SU-DHL-6 (cell line): Measurements from ENCODE around the gene B4GALT1.
"Not testable (repeated sequence)": the region's sequence is repeated elsewhere in the genome, so short reads cannot be mapped to it uniquely, and the experiment has no call there.

Source experiments
- H2AFZ ChIP-seq: fragments of 200-600 bp; sonication (generic); 2 replicates; pipeline ENCODE4 v1.6.1; 2014; ENCODE audit warnings: low read depth, mild to moderate bottlenecking, moderate library complexity, mixed read lengths, antibody characterized with exemption, low read length; ENCODE audit not compliant: severe bottlenecking
- H3F3A ChIP-seq: fragments of 200-600 bp; shearing (Covaris generic); 2 replicates; pipeline ENCODE4 v1.6.0; 2016; ENCODE audit warnings: antibody characterized with exemption, mild to moderate bottlenecking; ENCODE audit not compliant: insufficient read depth
- H3K27ac ChIP-seq: fragments of 200-600 bp; sonication (generic); 2 replicates; pipeline ENCODE4 v1.5.1; 2016; ENCODE audit warnings: low read depth, mild to moderate bottlenecking, low read length, moderate library complexity, mixed read lengths
- H3K27me3 ChIP-seq: fragments of 200-600 bp; sonication (generic), shearing (Covaris generic); 2 replicates; pipeline ENCODE4 v1.6.0; 2014; ENCODE audit warnings: mild to moderate bottlenecking, low read length
- H3K36me3 ChIP-seq: fragments of 200-600 bp; sonication (generic); 2 replicates; pipeline ENCODE4 v1.6.1; 2014; ENCODE audit warnings: mild to moderate bottlenecking, low read length, mixed read lengths
- H3K4me2 ChIP-seq: fragments of 300-600, 200-600 bp; shearing (Covaris generic), sonication (generic); 2 replicates; pipeline ENCODE4 v1.6.0; 2014; ENCODE audit warnings: low read length, low read depth, mild to moderate bottlenecking; ENCODE audit not compliant: poor library complexity, severe bottlenecking
- H3K4me3 ChIP-seq: fragments of 200-600 bp; sonication (generic); 2 replicates; pipeline ENCODE4 v1.5.1; 2014; ENCODE audit warnings: antibody characterized with exemption, low read length, mild to moderate bottlenecking, mixed read lengths; ENCODE audit not compliant: insufficient read depth, poor library complexity, severe bottlenecking
- H3K79me2 ChIP-seq: fragments of 200-600 bp; sonication (generic); 2 replicates; pipeline ENCODE4 v1.6.1; 2014; ENCODE audit warnings: mild to moderate bottlenecking, low read length, moderate library complexity; ENCODE audit not compliant: insufficient read depth
- H3K9ac ChIP-seq: fragments of 200-600 bp; sonication (generic); 2 replicates; pipeline ENCODE4 v1.7.0; 2014; ENCODE audit warnings: mild to moderate bottlenecking, low read length
- H3K9me2 ChIP-seq: fragments of 200-600 bp; sonication (generic); replicated peaks from 2 replicates; pipeline ENCODE4 v1.6.1; 2014; ENCODE audit warnings: low read length; ENCODE audit not compliant: insufficient read depth
- H3K9me3 ChIP-seq: fragments of 200-600 bp; sonication (generic); 2 replicates; pipeline ENCODE4 v1.6.1; 2014; ENCODE audit warnings: low read length, mixed read lengths; ENCODE audit not compliant: insufficient read depth
- H4K20me1 ChIP-seq: fragments of 200-600 bp; sonication (generic); 2 replicates; pipeline ENCODE4 v1.6.1; 2014; ENCODE audit warnings: low read depth, mild to moderate bottlenecking, antibody characterized with exemption, low read length, moderate library complexity, mixed read lengths
- EZH2phosphoT487 ChIP-seq: fragments of 200-600 bp; sonication (generic), shearing (Covaris generic); conservative IDR thresholded peaks from 2 replicates; pipeline ENCODE4 v1.6.1; 2018; ENCODE audit warnings: mild to moderate bottlenecking, antibody characterized with exemption, low read length, moderate library complexity, mixed read lengths
- TF ChIP-seq, protein P1 (sequence below): fragments of 200-600 bp; sonication (generic); IDR thresholded peaks from one replicate; pipeline ENCODE4 v1.5.1; 2017; ENCODE audit warnings: antibody characterized with exemption, mild to moderate bottlenecking, low read length, moderate library complexity; ENCODE audit not compliant: insufficient read depth, poor library complexity, severe bottlenecking

The B4GALT1 gene

DNA sequence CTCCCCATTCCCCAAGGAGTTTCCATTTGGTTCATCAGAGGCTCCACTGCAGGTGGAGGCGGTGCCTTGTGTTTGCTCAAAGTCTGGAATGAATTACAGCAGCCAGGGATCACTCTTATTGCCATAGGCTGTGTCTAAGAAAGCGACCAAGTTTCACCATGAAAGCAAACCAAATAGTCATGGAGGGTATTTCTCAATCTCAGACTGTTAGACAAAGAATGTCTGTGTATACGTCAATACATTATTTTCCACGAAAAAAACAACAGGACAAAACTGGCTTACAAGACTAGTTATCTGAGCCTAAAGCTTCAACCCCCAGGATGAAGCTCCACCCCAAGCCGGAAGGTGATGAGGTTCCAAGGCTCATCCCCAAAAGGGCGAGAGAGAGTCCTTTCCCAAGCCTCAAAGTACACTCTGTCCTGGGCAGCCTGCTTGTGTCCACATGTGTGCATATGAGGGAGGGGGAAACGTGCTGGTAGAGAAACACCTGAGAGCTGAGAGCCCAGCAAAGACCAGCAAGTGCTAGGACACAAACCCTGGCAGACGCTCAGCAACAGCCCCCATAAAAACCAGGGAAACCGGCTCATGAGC is 4.3 kb downstream of the B4GALT1 start:
- H4K20me1 ChIP-seq = no peaks in the 10 kb centered on the region
- no peak overlapping the region for H2AFZ ChIP-seq
- no peak overlapping the region for H3K4me3 ChIP-seq
- no peaks in the 10 kb centered on the region for H3K9me2 ChIP-seq
- H3K4me2 ChIP-seq = no peak overlapping the region
- no peaks in the 10 kb centered on the region for H3K36me3 ChIP-seq
- TF ChIP-seq EZH2phosphoT487 = no peak
- TF ChIP-seq, protein P1, sequence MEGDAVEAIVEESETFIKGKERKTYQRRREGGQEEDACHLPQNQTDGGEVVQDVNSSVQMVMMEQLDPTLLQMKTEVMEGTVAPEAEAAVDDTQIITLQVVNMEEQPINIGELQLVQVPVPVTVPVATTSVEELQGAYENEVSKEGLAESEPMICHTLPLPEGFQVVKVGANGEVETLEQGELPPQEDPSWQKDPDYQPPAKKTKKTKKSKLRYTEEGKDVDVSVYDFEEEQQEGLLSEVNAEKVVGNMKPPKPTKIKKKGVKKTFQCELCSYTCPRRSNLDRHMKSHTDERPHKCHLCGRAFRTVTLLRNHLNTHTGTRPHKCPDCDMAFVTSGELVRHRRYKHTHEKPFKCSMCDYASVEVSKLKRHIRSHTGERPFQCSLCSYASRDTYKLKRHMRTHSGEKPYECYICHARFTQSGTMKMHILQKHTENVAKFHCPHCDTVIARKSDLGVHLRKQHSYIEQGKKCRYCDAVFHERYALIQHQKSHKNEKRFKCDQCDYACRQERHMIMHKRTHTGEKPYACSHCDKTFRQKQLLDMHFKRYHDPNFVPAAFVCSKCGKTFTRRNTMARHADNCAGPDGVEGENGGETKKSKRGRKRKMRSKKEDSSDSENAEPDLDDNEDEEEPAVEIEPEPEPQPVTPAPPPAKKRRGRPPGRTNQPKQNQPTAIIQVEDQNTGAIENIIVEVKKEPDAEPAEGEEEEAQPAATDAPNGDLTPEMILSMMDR = no peak
- no peaks in the 10 kb centered on the region for H3K9me3 ChIP-seq
- H3K27ac ChIP-seq = no peak overlapping the region
- H3K79me2 ChIP-seq = peaks cover 5% of the 10 kb centered on the region; the same call in 1 of the 2 replicates
- H3F3A ChIP-seq = peaks cover 13% of the 10 kb centered on the region; the same call in 1 of the 2 replicates
- H3K27me3 ChIP-seq = no peaks in the 10 kb centered on the region
- H3K9ac ChIP-seq = no peak overlapping the region

DNA sequence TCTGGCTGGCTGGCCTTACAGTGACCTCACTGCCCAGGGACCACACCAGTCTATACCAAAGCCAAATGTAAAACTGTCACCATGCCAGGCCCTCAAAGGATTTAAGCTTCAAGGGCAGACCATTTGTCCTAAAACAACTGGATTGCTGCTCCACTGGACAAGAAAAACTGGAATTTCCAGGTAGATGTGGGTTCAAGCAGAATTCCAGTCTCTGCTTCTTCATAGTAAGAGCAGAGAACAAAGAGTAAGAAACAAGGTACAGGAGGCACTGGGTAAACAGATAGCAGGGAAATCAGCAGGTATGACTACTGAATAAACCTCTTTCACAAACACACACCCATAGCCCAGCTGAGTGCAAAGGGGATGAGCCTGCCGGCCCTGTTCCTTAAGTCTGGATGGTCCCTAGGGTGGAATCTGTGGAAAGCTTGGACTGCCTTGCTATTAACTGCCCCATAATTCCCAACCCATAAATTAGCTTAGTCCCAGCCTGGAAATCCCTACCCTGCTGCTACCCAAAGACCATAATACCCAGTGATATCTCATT is 5.5 kb downstream of the B4GALT1 start:
- Histone ChIP-seq H3K27ac (no peak overlapping the region), H2AFZ (no peak overlapping the region), H3K4me2 (no peak overlapping the region), H3K36me3 (no peaks in the 10 kb centered on the region), H3K9me2 (no peaks in the 10 kb centered on the region), H3F3A (peaks cover 10% of the 10 kb centered on the region; the same call in 1 of the 2 replicates), H3K9me3 (no peaks in the 10 kb centered on the region), H3K9ac (no peak overlapping the region), H3K79me2 (peaks cover 4% of the 10 kb centered on the region; the same call in 1 of the 2 replicates), H3K4me3 (no peak overlapping the region), H3K27me3 (no peaks in the 10 kb centered on the region), H4K20me1 (no peaks in the 10 kb centered on the region)
- TF ChIP-seq, protein P1 = no peak
- TF ChIP-seq EZH2phosphoT487 = no peak

DNA sequence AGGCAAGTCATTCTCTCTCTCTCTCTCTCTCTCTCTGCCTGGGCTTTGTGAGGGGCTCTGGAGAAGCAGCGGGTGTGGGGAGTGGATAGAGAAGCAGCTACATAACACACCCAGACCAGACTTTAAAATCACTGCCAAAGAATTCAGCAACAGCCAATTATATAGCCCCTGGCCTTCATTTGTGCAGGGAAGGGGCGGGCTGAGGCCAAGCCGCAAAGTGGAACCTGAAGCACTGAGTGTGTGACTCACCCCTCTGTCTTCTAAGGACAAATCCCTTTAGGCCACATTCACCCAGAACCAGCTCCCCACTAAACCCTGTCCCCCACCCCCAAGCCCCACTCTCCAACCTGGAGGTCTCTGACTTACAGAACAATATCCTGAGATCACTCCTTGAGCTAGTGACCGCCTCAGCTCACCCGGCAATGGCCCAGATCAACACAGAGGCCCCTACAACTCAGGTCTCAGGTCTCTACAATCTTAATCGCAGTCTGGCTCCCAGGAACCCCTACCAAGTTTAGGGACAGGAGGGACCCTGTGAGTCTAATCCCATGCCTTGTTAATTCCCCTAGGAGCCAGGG is 6.0 kb downstream of the B4GALT1 start:
- no peaks in the 10 kb centered on the region for H3K36me3 ChIP-seq
- H3F3A ChIP-seq = peaks cover 10% of the 10 kb centered on the region; the same call in 1 of the 2 replicates
- H3K27me3 ChIP-seq = no peaks in the 10 kb centered on the region
- no peaks in the 10 kb centered on the region for H3K79me2 ChIP-seq
- H3K4me3 ChIP-seq = no peak overlapping the region
- H4K20me1 ChIP-seq = no peaks in the 10 kb centered on the region
- H3K9me2 ChIP-seq = no peaks in the 10 kb centered on the region
- H3K9ac ChIP-seq = no peak overlapping the region
- no peak overlapping the region for H3K4me2 ChIP-seq
- TF ChIP-seq, protein P1 = no peak
- no peak for TF ChIP-seq EZH2phosphoT487
- no peak overlapping the region for H3K27ac ChIP-seq
- H2AFZ ChIP-seq = no peak overlapping the region
- H3K9me3 ChIP-seq = no peaks in the 10 kb centered on the region

DNA sequence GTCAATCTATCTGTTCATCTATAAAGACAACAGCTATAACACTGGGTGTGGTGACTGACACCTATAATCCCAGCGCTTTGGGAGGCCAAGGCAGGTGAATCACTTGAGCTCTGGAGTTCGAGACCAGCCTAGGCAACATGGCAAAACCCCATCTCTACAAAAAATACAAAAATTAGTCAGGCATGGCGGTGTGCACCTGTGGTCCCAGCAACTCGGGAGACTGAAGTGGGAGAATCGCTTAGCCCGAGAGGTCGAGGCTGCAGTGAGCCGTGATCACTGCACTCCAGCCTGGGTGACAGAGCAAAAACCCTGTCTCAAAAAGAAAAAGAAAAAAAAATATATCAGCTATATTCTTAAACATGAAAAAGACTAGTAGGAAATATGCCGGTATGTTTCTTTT is 6.7 kb downstream of the B4GALT1 start:
- H4K20me1 ChIP-seq, H3K9me2 ChIP-seq, H3K79me2 ChIP-seq, H2AFZ ChIP-seq, H3K27ac ChIP-seq, H3K4me2 ChIP-seq, H3K27me3 ChIP-seq, H3K4me3 ChIP-seq, H3K36me3 ChIP-seq, H3K9ac ChIP-seq, H3K9me3 ChIP-seq, H3F3A ChIP-seq: not testable (repeated sequence)
